ENCODE data around the gene ITGAE.

The ITGAE gene

DNA sequence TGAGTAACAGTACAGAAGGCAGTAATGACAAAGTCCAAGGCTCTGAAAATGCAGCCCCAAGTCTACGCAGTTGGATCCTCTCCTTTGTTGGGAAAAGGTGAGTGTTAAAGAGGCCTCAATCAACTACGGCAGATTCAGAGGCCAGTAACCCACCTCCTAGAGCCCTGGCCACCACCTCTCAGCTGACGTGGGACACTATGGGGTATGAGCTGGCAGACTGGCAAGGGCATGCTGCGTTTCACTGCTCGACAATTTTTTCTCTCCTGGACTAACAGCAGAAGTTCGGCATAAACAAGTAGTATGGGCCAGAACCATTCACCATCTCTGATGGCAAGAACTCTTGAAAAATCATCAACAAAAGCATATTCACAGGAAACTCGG lies 27.9 kb upstream of the ITGAE start:
- Histone ChIP-seq H3K4me1 (no peaks in the 10 kb centered on the region), H3K4me3 (no peak overlapping the region), H3K27me3 (ENCODE audit: low read depth) (no peaks in the 10 kb centered on the region), H3K36me3 (replicated peaks) (peaks cover 51% of the 10 kb centered on the region), H3K9me3 (no peaks in the 10 kb centered on the region)
- in situ Hi-C loops (cut with MboI; ENCODE audit: low sequenced_read_pairs): no loop called here
- DNase-seq (ENCODE audit: low spot score in 2 of 2): no peak

DNA sequence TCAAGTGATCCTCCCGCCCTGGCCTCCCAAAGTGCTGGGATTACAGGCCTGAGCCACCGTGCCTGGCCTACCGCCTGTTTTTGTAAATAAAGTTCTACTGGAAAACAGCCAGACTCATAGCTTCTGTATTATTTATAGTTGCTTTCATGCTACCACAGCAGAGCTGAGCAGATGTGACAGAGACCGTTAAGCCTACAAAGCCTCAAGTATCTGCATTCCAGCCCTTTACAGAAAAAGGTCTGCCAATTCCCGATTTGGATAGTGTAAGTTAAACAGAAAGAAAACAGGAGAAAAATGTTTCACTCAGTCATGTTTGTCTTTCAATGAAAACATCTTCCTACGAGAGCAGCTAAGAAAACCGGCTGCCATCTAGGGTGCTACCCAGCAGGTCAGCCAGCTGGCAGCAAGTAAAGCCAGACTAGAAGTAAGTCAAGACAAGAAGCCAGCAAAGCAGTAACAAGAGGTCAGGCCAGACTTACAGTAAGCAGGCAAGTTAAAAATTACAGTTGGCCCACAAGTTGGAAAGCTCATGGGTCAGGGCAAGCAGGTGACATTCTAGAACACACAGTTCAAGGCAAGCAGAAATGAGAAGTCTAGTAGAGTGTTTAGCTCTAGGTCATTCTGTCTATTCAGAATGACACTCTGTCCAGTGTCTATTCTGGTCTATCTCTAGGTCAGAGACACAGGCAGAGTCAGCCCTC lies 27.3 kb upstream of the ITGAE start:
- Histone ChIP-seq H3K4me3 (no peak overlapping the region), H3K36me3 (replicated peaks) (peaks cover 56% of the 10 kb centered on the region), H3K27me3 (ENCODE audit: low read depth) (no peaks in the 10 kb centered on the region), H3K9me3 (no peaks in the 10 kb centered on the region), H3K4me1 (no peaks in the 10 kb centered on the region)
- in situ Hi-C loops (cut with MboI; ENCODE audit: low sequenced_read_pairs): no loop called here
- no peak for DNase-seq (ENCODE audit: low spot score in 2 of 2)

- Histone ChIP-seq H3K4me1 (no peaks in the 10 kb centered on the region), H3K9me3 (no peaks in the 10 kb centered on the region), H3K27me3 (ENCODE audit: low read depth) (no peaks in the 10 kb centered on the region), H3K4me3 (no peak overlapping the region), H3K36me3 (replicated peaks) (peaks cover 66% of the 10 kb centered on the region)
- in situ Hi-C loops (cut with MboI; ENCODE audit: low sequenced_read_pairs): no loop called here
- peak; percentile 29 to 79 for DNase-seq (ENCODE audit: low spot score in 2 of 2)
Observed at GRCh38 chr17:3827124-3827773, 26.3 kb upstream of the ITGAE start.

GRCh38 chr17:3826191-3826590 lies 25.2 kb upstream of the ITGAE start:
- in situ Hi-C loops (cut with MboI; ENCODE audit: low sequenced_read_pairs): no loop called here
- H3K27me3 ChIP-seq (ENCODE audit: low read depth): no peaks in the 10 kb centered on the region
- H3K36me3 ChIP-seq (replicated peaks): peaks cover 70% of the 10 kb centered on the region

DNA sequence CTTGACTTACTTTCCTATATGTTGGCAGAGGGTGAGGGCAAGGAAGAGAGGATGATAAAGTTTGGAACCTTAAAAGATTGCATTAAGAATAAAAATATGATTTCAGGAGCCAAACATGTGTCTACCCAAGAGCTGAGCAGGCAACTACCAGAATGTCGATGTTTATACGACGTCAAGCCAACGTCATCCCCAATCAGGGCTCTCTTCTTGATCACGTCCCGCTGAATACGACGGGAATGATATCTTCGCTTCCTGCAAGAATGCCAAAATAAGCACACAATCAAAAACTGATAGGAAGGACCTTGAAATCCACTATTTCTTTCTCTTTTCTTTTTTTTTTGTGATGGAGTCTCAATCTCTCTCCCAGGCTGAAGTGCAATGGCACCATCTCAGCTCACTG lies 20.1 kb upstream of the ITGAE start:
- Histone ChIP-seq H3K4me1 (no peaks in the 10 kb centered on the region), H3K9me3 (no peaks in the 10 kb centered on the region), H3K4me3 (no peak overlapping the region), H3K36me3 (replicated peaks) (peaks cover 74% of the 10 kb centered on the region), H3K27me3 (ENCODE audit: low read depth) (no peaks in the 10 kb centered on the region)
- DNase-seq (ENCODE audit: low spot score in 2 of 2): no peak
- in situ Hi-C loops (cut with MboI; ENCODE audit: low sequenced_read_pairs): no loop called here

More at GRCh38 chr17:3826191-3826590, 25.2 kb upstream of the ITGAE start:
- DNase-seq (ENCODE audit: low spot score in 2 of 2): no peak
- Histone ChIP-seq H3K9me3 (no peaks in the 10 kb centered on the region), H3K4me3 (no peak overlapping the region), H3K4me1 (no peaks in the 10 kb centered on the region)

DNA sequence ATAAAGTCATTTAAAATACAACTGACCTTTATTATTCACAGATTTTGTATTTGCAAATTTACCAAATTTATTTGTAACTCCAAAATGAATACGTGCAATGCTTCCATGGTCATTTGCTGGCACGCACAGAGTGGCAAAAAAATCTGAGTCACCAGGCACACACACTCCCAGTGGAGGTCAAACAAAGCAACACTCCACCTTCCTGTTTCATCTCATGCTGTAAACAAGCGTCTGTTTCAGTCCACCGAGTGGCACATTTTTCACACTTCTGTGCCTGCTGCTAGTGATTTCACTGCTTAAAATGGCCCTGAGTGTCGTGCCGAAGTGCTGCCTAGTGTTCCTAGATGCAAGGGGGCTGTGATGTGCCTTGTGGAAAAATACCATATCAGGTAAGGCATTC lies 17.8 kb upstream of the ITGAE start:
- no peaks in the 10 kb centered on the region for H3K4me1 ChIP-seq
- H3K9me3 ChIP-seq: no peaks in the 10 kb centered on the region
- no peak for DNase-seq (ENCODE audit: low spot score in 2 of 2)
- no peaks in the 10 kb centered on the region for H3K27me3 ChIP-seq (ENCODE audit: low read depth)
- H3K36me3 ChIP-seq (replicated peaks): peaks cover 73% of the 10 kb centered on the region
- in situ Hi-C loops (cut with MboI; ENCODE audit: low sequenced_read_pairs): no loop called here
- H3K4me3 ChIP-seq: no peak overlapping the region

DNA sequence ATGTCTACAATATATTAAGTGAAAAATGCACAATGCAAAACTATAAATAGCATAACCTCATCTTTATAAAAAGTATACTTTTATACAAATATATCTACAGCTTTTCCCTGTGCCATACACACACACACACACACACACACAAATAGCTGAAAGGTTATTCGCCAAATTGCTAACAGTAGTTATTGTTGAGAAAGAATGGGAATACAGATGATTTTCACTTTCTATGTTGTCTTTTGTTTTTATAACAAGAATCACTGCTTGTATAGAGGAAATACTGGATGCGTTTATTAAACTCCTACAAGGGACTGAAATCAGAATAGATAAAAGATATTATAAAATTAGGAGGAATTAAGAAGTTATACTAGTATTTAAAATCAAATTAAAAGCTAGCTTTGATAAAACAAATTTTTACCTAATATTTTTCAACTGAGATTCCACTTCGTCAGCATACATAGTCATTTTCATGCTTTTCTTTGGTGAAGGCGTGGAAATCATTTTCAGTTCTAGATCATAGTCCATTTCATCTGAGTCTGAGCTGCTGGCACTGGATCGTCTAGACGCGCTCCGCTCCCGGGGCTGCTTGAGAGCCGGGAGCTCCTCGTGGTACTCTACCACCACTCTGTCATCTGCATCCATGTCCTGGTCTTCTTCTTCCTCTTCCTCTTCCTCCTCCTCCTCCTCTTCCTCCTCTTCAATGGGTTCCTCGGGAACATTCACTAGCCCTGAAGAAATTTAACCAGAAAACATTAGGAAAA lies 17.0 kb upstream of the ITGAE start:
- Histone ChIP-seq H3K36me3 (replicated peaks) (peaks cover 73% of the 10 kb centered on the region), H3K4me3 (no peak overlapping the region), H3K9me3 (no peaks in the 10 kb centered on the region), H3K27me3 (ENCODE audit: low read depth) (no peaks in the 10 kb centered on the region), H3K4me1 (no peaks in the 10 kb centered on the region)
- in situ Hi-C loops (cut with MboI; ENCODE audit: low sequenced_read_pairs): no loop called here
- no peak for DNase-seq (ENCODE audit: low spot score in 2 of 2)

DNA sequence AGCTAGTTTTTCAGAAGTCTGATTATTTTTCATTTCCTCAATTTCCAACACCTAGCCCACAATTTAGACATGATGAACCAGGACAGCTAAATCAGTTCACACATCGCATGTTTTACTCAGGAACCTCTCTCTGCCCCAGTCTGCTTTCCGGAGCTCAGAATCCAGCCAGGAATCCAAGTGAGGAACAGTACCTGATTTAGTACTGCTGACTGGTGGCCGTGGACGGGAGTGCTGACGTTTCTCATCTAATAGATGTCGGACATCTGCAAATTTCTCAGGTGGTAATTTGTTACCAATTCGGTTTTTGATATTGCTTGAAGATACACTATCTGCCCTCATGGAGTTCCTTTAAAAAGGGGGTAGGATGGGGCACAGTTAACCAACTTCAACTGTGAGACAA lies 14.9 kb upstream of the ITGAE start:
- H3K36me3 ChIP-seq (replicated peaks): peaks cover 75% of the 10 kb centered on the region

GRCh38 chr17:3815122-3815521 lies 14.1 kb upstream of the ITGAE start:
- Histone ChIP-seq H3K9me3 (no peaks in the 10 kb centered on the region), H3K4me3 (no peak overlapping the region), H3K4me1 (no peaks in the 10 kb centered on the region), H3K27me3 (ENCODE audit: low read depth) (no peaks in the 10 kb centered on the region), H3K36me3 (replicated peaks) (peaks cover 77% of the 10 kb centered on the region)
- in situ Hi-C loops (cut with MboI; ENCODE audit: low sequenced_read_pairs): no loop called here
- DNase-seq (ENCODE audit: low spot score in 2 of 2): no peak

More for the DNA sequence above, 14.9 kb upstream of the ITGAE start:
- no peaks in the 10 kb centered on the region for H3K27me3 ChIP-seq (ENCODE audit: low read depth)
- H3K4me1 ChIP-seq: no peaks in the 10 kb centered on the region
- no peaks in the 10 kb centered on the region for H3K9me3 ChIP-seq
- in situ Hi-C loops (cut with MboI; ENCODE audit: low sequenced_read_pairs): no loop called here
- no peak for DNase-seq (ENCODE audit: low spot score in 2 of 2)
- H3K4me3 ChIP-seq: no peak overlapping the region

DNA sequence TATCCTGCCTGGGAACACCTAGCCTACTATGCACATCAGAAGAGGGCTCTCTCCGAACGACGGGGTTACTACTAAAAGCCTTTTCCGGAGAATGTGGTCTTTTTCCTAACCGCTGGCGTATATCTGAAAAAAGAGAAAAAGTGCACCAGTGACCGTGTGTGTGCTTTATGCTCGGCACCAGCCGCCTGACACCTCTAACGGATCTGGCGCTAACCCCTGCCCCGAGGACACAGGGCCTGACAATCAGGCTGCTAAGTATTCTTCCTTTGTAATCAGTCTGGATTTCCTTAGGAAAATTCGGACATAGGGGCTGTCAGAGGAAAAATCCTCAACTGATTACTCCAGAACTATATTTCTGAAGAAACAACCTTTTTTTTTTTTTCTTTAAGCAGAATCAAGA lies 13.4 kb upstream of the ITGAE start:
- no peak overlapping the region for H3K4me3 ChIP-seq
- no peak for DNase-seq (ENCODE audit: low spot score in 2 of 2)
- no peaks in the 10 kb centered on the region for H3K9me3 ChIP-seq
- no peaks in the 10 kb centered on the region for H3K4me1 ChIP-seq
- no peaks in the 10 kb centered on the region for H3K27me3 ChIP-seq (ENCODE audit: low read depth)
- in situ Hi-C loops (cut with MboI; ENCODE audit: low sequenced_read_pairs): no loop called here
- H3K36me3 ChIP-seq (replicated peaks): peaks cover 76% of the 10 kb centered on the region

- Histone ChIP-seq H3K4me3 (no peak overlapping the region), H3K9me3 (no peaks in the 10 kb centered on the region), H3K4me1 (no peaks in the 10 kb centered on the region), H3K36me3 (replicated peaks) (peaks cover 73% of the 10 kb centered on the region), H3K27me3 (ENCODE audit: low read depth) (no peaks in the 10 kb centered on the region)
- DNase-seq (ENCODE audit: low spot score in 2 of 2): no peak
- in situ Hi-C loops (cut with MboI; ENCODE audit: low sequenced_read_pairs): no loop called here
Observed at GRCh38 chr17:3813171-3813570, 12.2 kb upstream of the ITGAE start.

DNA sequence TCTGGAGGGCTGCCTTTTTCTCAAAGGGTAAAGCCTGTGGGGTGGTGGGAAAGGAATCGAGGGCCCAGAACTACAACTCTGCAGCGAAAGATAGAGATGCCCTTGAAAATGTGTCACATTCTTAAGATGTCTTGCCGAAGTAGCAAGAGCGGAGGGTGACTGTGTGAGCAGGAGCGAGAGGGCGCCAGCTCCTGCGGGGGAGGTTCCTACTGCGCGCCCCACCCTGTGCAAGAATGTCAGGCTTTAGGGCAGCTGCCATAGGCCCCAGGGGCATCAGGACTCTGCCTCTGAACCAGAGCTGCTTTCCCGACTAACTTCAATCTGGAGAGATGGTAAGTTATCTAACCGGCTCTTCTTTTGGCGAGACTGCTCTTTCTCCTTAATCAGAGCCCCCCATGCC lies 11.8 kb upstream of the ITGAE start:
- Histone ChIP-seq H3K27me3 (ENCODE audit: low read depth) (no peaks in the 10 kb centered on the region), H3K4me1 (no peaks in the 10 kb centered on the region), H3K36me3 (replicated peaks) (peaks cover 69% of the 10 kb centered on the region), H3K4me3 (no peak overlapping the region), H3K9me3 (no peaks in the 10 kb centered on the region)
- in situ Hi-C loops (cut with MboI; ENCODE audit: low sequenced_read_pairs): no loop called here
- DNase-seq (ENCODE audit: low spot score in 2 of 2): no peak

GRCh38 chr17:3812284-3812683 lies 11.3 kb upstream of the ITGAE start:
- no peak overlapping the region for H3K4me3 ChIP-seq
- no peaks in the 10 kb centered on the region for H3K9me3 ChIP-seq
- in situ Hi-C loops (cut with MboI; ENCODE audit: low sequenced_read_pairs): no loop called here
- DNase-seq (ENCODE audit: low spot score in 2 of 2): no peak
- H3K27me3 ChIP-seq (ENCODE audit: low read depth): no peaks in the 10 kb centered on the region
- H3K36me3 ChIP-seq (replicated peaks): peaks cover 67% of the 10 kb centered on the region
- H3K4me1 ChIP-seq: no peaks in the 10 kb centered on the region

- H3K27me3 ChIP-seq (ENCODE audit: low read depth): no peaks in the 10 kb centered on the region
- DNase-seq (ENCODE audit: low spot score in 2 of 2): no peak
- no peaks in the 10 kb centered on the region for H3K4me1 ChIP-seq
- peaks cover 57% of the 10 kb centered on the region for H3K36me3 ChIP-seq (replicated peaks)
- H3K9me3 ChIP-seq: no peaks in the 10 kb centered on the region
- in situ Hi-C loops (cut with MboI; ENCODE audit: low sequenced_read_pairs): no loop called here
- no peak overlapping the region for H3K4me3 ChIP-seq
Observed at GRCh38 chr17:3810019-3810418, 9.0 kb upstream of the ITGAE start.
